DND-41 (cell line): ENCODE results near the gene AMER2.

Source experiments
- EZH2 ChIP-seq: IDR thresholded peaks from 3 replicates; pipeline ENCODE4 v1.6.1; 2012; ENCODE audit warnings: borderline replicate concordance, low read depth, mild to moderate bottlenecking, moderate library complexity, low read length, inconsistent platforms; ENCODE audit not compliant: severe bottlenecking
- TF ChIP-seq, protein P1 (sequence below): IDR thresholded peaks from 2 replicates; pipeline ENCODE4 v1.5.1; 2012; ENCODE audit warnings: borderline replicate concordance, low read length, moderate library complexity, mild to moderate bottlenecking; ENCODE audit not compliant: poor library complexity, severe bottlenecking; ENCODE audit errors: extremely low read depth

DNA sequence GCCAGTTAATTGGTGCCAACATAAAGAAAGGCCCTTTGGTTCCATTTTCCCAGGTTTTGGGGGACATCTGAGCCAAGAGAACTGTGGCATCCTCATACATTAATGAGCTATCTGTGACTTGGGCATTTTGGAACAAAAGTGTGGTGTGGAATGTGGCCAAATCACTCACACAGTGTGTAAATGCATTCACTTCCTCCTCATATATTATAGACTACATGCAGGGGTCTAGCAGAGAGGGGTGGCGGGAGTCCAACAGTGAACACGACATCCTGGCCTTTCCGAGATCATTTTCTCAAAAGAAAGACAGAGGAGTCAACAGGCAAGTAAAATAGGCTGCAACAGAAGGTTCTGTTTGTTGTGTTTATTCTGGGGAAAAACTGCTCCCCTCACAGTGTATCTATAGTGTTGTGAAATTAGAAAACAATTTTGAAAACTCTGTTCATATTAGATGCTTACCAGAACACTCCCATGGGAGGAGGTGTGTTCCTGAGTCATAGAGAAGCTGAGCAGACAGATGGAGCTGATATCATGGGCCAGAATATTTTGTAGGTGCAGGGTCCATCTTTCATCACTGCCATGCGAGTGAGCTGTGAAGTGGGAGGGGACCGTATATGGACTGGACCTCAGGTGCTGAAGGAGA, 39.2 kb downstream of the AMER2 start:
- TF ChIP-seq, protein P1, sequence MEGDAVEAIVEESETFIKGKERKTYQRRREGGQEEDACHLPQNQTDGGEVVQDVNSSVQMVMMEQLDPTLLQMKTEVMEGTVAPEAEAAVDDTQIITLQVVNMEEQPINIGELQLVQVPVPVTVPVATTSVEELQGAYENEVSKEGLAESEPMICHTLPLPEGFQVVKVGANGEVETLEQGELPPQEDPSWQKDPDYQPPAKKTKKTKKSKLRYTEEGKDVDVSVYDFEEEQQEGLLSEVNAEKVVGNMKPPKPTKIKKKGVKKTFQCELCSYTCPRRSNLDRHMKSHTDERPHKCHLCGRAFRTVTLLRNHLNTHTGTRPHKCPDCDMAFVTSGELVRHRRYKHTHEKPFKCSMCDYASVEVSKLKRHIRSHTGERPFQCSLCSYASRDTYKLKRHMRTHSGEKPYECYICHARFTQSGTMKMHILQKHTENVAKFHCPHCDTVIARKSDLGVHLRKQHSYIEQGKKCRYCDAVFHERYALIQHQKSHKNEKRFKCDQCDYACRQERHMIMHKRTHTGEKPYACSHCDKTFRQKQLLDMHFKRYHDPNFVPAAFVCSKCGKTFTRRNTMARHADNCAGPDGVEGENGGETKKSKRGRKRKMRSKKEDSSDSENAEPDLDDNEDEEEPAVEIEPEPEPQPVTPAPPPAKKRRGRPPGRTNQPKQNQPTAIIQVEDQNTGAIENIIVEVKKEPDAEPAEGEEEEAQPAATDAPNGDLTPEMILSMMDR, result no peak
- TF ChIP-seq EZH2, result no peak
